VCaP (cell line): Measurements from ENCODE around the gene C2orf42.
A peak's percentile ranks its signal among the peaks of the same experiment; 100 is the strongest.
"Not testable (repeated sequence)": the region's sequence is repeated elsewhere in the genome, so short reads cannot be mapped to it uniquely, and the experiment has no call there.

Experiments used
- H3K27ac ChIP-seq: fragments of 450-650 bp; 2 replicates; pipeline ENCODE4 v1.5.1; 2017
- CTCF ChIP-seq: fragments of 450-650 bp; conservative IDR thresholded peaks from 2 replicates; pipeline ENCODE4 v1.5.1; 2017; ENCODE audit warnings: mild to moderate bottlenecking, moderate library complexity

The C2orf42 gene

GRCh38 chr2:70192516-70192915, 1.7 kb upstream of the C2orf42 start:
- no peak for TF ChIP-seq CTCF
- no peak overlapping the region for H3K27ac ChIP-seq

- TF ChIP-seq CTCF, result no peak
- peak overlapping the region; percentile 89 for H3K27ac ChIP-seq
These were observed 471 bp upstream of the C2orf42 start for GRCh38 chr2:70191244-70191735.

GRCh38 chr2:70188460-70188859, 2.4 kb downstream of the C2orf42 start:
- no peak for TF ChIP-seq CTCF
- no peak overlapping the region for H3K27ac ChIP-seq

- not testable (repeated sequence) for H3K27ac ChIP-seq
These were observed 3.6 kb downstream of the C2orf42 start for GRCh38 chr2:70187170-70187569.

GRCh38 chr2:70182689-70183088, 8.1 kb downstream of the C2orf42 start:
- no peak overlapping the region for H3K27ac ChIP-seq
- TF ChIP-seq CTCF, result no peak

- no peak for TF ChIP-seq CTCF
- no peak overlapping the region for H3K27ac ChIP-seq
These were observed 9.4 kb downstream of the C2orf42 start for GRCh38 chr2:70181363-70181956.

- H3K27ac ChIP-seq, result no peak overlapping the region
- no peak for TF ChIP-seq CTCF
These were observed 17.3 kb downstream of the C2orf42 start for GRCh38 chr2:70173520-70173919.

- H3K27ac ChIP-seq, result not testable (repeated sequence)
These were observed 21.1 kb downstream of the C2orf42 start for GRCh38 chr2:70169654-70170245.
